Kidney capillary endothelial cell (primary cell): ENCODE results near the gene GIMAP4.
"Not testable (repeated sequence)": the region's sequence is repeated elsewhere in the genome, so short reads cannot be mapped to it uniquely, and the experiment has no call there.

Source experiments
- DNase-seq: peaks from one replicate; pipeline ENCODE4 v3.0.0-alpha.2; 2018; ENCODE audit warnings: low spot score

The GIMAP4 gene

GRCh38 chr7:150580638-150581394 lies 13.6 kb downstream of the GIMAP4 start:
- DNase-seq = no peak

- DNase-seq = no peak
Measured at GRCh38 chr7:150585199-150585598, 18.0 kb downstream of the GIMAP4 start.

DNA sequence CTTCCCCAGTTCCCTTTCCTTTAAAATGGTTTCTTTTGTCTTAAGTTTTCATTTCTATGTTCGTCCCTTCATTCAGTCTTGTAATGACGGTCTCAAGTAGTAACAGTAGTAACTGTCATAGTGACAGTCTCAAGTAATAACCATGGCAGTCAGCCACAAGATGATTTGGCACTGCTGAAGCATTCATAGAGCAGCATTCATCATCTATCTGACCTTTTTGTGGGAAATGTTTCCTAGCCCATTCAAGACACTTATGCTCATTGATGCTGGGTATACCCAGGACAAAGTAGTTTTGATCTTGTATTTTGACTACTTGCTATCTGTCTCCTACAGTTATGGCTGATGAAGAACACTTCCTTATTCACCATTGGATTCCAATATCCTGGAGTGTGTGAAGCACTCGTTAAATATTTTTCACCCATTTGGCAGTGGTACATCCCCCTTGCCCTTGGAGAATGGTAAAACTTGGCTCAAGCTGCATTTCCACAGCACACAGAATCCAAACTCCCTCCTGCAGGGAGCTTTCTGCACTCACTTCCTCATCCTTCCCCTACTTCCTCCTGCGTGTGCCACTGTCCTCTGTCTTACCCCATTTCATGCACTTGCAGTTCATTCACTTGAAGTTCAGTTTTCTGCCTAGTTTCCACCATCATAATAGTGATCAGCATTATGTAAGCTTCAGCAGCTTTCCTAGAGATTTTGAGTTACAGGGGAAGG lies 19.0 kb downstream of the GIMAP4 start:
- peak; percentile 45 for DNase-seq

GRCh38 chr7:150586785-150587152 lies 19.6 kb downstream of the GIMAP4 start:
- peak; percentile 98 for DNase-seq

- no peak for DNase-seq
Measured at GRCh38 chr7:150587551-150587950, 20.4 kb downstream of the GIMAP4 start.

- no peak for DNase-seq
Measured at GRCh38 chr7:150594805-150595204, 27.6 kb downstream of the GIMAP4 start.

GRCh38 chr7:150595361-150595760 lies 28.2 kb downstream of the GIMAP4 start:
- no peak for DNase-seq

DNA sequence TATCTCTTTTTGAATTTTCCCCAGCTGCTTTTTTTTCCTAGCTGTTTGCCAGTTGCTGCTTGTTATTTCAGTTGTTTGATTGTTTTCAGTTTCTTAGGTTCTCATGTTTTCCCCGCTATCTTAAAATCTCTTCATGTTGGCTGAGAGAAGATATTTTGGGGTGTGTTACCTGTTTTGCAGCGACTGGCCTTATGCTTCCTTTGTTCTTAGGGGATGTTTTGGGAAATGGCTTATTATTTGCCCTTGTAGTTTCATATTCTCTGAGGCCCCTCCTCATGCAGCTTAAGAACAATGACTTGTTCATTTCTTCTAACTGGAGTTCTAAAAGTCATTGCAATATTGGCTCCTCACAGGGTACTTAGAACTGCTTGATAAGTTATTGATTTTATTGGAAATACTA lies 36.4 kb downstream of the GIMAP4 start:
- not testable (repeated sequence) for DNase-seq

DNA sequence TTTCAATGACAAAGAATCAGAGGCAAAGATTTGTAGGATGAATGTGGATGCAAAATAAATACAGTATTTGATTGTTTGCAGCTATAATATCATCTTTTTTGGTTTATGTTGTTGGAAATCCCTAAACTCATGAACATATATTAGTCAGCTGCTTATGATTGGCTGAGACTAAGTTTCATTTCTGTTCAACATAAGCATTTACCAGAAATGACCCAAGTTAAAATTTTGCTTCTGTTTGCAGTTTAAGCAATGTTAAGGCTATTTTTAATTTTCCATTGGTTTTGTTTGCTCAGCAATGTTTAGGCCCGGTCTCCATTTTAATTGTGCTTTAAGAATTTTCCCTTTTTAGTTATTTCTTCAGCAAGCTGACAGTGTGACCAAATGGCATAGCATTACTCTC lies 43.0 kb downstream of the GIMAP4 start:
- no peak for DNase-seq

DNA sequence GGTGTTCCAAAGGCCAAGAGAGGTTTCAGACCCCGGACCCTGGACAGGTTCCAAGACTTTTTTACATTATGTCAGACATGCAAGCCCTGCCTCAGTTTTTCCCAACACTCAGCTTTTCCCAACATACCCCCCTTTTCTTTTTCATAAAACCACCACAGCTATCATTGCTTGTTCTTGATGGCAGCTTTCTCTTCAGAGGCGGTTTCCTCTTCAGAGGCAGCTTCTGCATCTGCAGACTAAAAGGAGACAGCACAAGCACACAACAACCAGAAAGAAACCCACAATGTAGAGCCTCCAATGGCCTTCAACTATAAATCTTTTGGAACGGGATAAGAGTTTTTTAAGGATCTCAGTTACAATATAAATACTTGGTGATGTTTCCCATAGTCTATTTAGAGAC lies 45.7 kb downstream of the GIMAP4 start:
- DNase-seq = no peak

DNA sequence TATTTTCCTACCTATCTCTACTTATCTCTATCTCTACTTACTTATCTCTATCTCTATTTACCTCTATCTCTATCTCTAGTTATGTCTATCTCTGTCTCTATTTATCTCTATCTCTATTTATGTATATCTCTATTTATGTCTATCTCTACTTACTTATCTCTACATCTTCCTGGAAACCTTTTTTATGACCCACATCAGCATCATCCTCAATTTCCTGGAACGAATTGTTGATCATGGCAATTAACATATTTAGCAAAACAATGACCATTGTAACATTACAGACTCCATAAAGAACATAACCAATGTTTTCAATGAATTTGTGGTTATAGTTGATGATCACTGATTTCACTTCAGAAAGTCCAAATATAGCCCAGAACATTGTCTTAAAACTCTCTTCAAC lies 46.7 kb downstream of the GIMAP4 start:
- no peak for DNase-seq

DNA sequence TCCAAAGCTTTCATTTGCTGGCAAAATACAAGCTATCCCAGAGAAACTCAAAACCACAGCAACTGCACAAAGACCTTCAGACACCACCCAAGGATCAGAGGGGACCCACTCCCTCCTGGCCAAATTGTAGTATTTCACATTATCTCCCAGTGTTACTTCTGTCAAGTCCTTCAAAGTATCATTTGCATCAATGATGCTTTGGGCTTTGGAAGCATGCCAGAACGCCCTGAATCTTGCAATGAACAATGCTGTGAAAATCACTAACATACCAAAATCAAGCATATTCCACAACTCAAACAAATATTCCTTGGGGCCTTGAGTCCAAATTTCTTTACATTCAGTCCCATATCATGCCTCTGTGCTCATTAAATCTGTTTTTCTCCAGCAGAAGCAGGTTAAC lies 47.2 kb downstream of the GIMAP4 start:
- DNase-seq = not testable (repeated sequence)

DNA sequence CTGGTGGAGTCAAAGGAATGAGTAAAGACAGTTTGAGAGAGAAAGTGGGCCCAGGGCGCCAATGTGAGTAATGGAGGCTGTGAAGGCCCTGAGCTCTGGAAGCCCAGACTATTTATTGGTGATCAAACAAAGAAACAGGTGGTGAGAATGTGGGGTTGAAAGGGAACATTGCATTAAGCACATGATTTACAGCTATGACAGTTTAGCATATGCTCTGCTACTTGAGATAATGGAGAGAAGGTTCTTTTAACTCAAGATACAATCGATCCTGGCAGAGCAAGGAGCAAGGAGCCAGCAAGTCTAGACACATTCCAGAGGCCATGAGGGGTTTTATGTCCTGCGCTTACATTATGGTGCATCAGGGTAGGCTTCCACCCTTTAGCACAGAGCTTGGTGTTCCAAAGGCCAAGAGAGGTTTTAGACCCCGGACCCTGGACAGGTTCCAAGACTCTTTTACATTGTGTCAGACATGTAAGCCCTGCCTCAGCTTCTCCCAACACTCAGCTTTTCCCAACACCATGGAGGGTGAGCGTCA lies 48.1 kb downstream of the GIMAP4 start:
- not testable (repeated sequence) for DNase-seq

GRCh38 chr7:150620061-150620460 lies 52.9 kb downstream of the GIMAP4 start:
- no peak for DNase-seq

GRCh38 chr7:150620617-150621371 lies 53.6 kb downstream of the GIMAP4 start:
- DNase-seq = no peak

- no peak for DNase-seq
Measured at GRCh38 chr7:150621376-150621775, 54.2 kb downstream of the GIMAP4 start.
